Psoas muscle (tissue), 8 donors: ENCODE measurements around the gene CIB1. TPM values are rescaled to one million over a fixed set of nuclear protein-coding genes. Genes with fewer than 3 reads are reported as not detected.
A peak's percentile ranks its signal among the peaks of the same experiment; 100 is the strongest.

ENCODE experiments used
- ATAC-seq, 4 donors: fragments of 200-7000 bp; cut with Tn5 transposase; one replicate each; pipeline ENCODE4 v1.9.1; 2020; ENCODE audit warnings: moderate library complexity in 3 of 4, mild to moderate bottlenecking in 2 of 4
- DNase-seq, 2 donors: peaks; one replicate each; pipeline ENCODE4 v3.0.0-alpha.2; 2020
- H3K27ac ChIP-seq: fragments of 200-600 bp; one replicate; pipeline ENCODE4 v1.8.0; 2022
- H3K27me3 ChIP-seq, 3 donors: fragments of 200-600 bp in 1 of 3; one replicate each; pipeline versions ENCODE4 v1.6.1 to v1.8.0; 2013 to 2022; ENCODE audit warnings: low read length in 2 of 3, mild to moderate bottlenecking in 2 of 3, moderate library complexity in 1 of 3; ENCODE audit not compliant: insufficient read depth in 3 of 3
- H3K36me3 ChIP-seq, 2 donors: fragments of 200-600 bp in 1 of 2; one replicate each; pipeline versions ENCODE4 v1.6.1 to v1.8.0; 2013 to 2022; ENCODE audit warnings: low read depth in 1 of 2, mild to moderate bottlenecking in 1 of 2, moderate library complexity in 1 of 2; ENCODE audit not compliant: insufficient read depth in 1 of 2
- H3K4me1 ChIP-seq: fragments of 200-600 bp; one replicate; pipeline ENCODE4 v1.8.0; 2022
- H3K4me3 ChIP-seq: fragments of 200-600 bp; one replicate; pipeline ENCODE4 v1.8.0; 2022; ENCODE audit warnings: mild to moderate bottlenecking
- H3K9me3 ChIP-seq: fragments of 200-600 bp; one replicate; pipeline ENCODE4 v1.8.0; 2022
- WGBS, 3 donors: extraction: QIAGEN DNeasy Blood & Tissue Kit; methylation state at CpG; one replicate each; pipeline versions ENCODE4 v1.1.6 to v1.1.7; 2013; 5-methylcytosine and 5-hydroxymethylcytosine counted together
- intact Hi-C, 2 donors: fragments of 100-400 bp; cut with DNase I; formaldehyde crosslinking; loops; one replicate each; pipeline versions ENCODE4 v1.11.0 to v1.14.2; 2022
- polyA plus RNA-seq, 3 donors: library from polyadenylated mRNA; stranded (reverse); fragments of 200-250 nt; gene quantifications; one replicate each; pipeline ENCODE4 v1.2.3, GENCODE V29; 2013
- total RNA-seq, 4 donors: library from RNA; stranded (reverse); fragmentation: NEBNext Ultra II Directional in 2 of 4; extraction: Animal tissue kit (Norgen Biotek cat#: 25700) in 2 of 4; gene quantifications; one replicate each; pipeline versions ENCODE4 v1.2.1 to v1.2.4, GENCODE V29; 2021 to 2023
- TF ChIP-seq, protein P1 (sequence below): fragments of 200-600 bp; IDR thresholded peaks from one replicate; pipeline ENCODE4 v1.8.0; 2022; ENCODE audit warnings: antibody characterized with exemption
- donor health status: healthy with polysubstance abuse.
- donor health status: DM: no; HTN: no; CAD: no; lungs with moderate emphysema.
- donor health status: Bipolar disorder and iron deficiency.
- donor health status: healthy.
- donor health status: DM: yes; HTN: yes; CAD: no.
- donor health status: DM: no; HTN: no; CAD: no.
- donor health status: DM: no; HTN: no; CAD: no.
- donor health status: DM: yes; HTN: yes; CAD: no.

The CIB1 gene
- total and polyA plus RNA-seq, 7 donors: 45.7 to 154 (median 58.1) TPM

DNA sequence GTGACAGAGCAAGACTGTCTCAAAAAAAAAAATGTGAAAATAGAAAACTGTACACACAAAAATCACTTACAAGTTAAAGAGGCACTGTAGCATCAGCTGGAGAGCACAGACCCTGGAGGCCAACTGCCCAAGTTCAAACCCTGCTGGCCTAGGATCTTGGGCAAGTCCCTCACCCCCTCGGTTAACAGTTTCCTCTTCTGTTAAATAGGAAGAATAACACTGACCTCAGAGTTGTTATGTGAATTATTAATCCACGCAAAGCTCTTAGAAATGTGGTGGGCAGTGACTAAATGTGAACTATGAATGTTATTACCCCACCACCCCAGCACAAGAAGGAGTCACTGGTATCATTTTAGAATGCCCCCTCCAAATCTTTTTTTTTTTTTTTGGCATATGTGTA, 11.2 kb downstream of the CIB1 start:
- intact Hi-C loops: loop anchor here (5.0 to 10.0 kb wide), 3 partner anchors 35 to 478 kb away; no protein-coding TSS in a partner anchor

DNA sequence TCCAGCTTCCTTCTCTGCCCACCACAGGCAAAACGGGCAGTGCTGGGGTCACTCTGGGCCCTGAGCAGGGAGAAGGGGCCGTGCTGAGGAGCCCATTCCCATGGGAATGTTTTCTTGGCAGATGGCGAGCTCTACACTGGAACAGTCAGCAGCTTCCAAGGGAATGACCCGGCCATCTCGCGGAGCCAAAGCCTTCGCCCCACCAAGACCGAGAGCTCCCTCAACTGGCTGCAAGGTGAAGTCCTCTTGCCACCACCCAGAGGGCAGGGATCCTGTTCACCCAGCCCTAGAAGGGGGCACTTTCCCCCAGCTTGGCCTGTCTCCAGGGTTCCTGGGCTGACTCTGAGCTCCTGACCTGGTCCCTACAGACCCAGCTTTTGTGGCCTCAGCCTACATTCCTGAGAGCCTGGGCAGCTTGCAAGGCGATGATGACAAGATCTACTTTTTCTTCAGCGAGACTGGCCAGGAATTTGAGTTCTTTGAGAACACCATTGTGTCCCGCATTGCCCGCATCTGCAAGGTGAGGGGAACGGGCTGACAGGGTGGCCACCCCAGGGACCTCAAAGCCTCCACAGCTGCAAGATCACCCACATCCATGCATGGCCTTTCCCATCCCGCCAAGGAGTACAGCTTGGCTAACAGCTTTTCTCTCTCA, 12.4 kb downstream of the CIB1 start:
- intact Hi-C loops: loop anchor here (1.0 to 10.0 kb wide), 4 partner anchors 34 to 477 kb away; no protein-coding TSS in a partner anchor
- Histone ChIP-seq H3K4me1 (peaks cover 7% of the 10 kb centered on the region), H3K27ac (no peak overlapping the region), H3K27me3 (no peaks in the 10 kb centered on the region), H3K36me3 (peaks cover 0 to 38% of the 10 kb centered on the region in 2 donors), H3K4me3 (no peak overlapping the region), H3K9me3 (no peaks in the 10 kb centered on the region)
- ATAC-seq (peak; percentile 86 to 97 (median 91)), DNase-seq (peak; percentile 63 to 89)
- WGBS, 3 donors: 25 to 37% (median 30%) methylated on average over 13 to 14 of the region's 14 CpGs
- TF ChIP-seq, protein P1, sequence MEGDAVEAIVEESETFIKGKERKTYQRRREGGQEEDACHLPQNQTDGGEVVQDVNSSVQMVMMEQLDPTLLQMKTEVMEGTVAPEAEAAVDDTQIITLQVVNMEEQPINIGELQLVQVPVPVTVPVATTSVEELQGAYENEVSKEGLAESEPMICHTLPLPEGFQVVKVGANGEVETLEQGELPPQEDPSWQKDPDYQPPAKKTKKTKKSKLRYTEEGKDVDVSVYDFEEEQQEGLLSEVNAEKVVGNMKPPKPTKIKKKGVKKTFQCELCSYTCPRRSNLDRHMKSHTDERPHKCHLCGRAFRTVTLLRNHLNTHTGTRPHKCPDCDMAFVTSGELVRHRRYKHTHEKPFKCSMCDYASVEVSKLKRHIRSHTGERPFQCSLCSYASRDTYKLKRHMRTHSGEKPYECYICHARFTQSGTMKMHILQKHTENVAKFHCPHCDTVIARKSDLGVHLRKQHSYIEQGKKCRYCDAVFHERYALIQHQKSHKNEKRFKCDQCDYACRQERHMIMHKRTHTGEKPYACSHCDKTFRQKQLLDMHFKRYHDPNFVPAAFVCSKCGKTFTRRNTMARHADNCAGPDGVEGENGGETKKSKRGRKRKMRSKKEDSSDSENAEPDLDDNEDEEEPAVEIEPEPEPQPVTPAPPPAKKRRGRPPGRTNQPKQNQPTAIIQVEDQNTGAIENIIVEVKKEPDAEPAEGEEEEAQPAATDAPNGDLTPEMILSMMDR: peak; percentile 81

More for the DNA sequence above, 11.2 kb downstream of the CIB1 start:
- TF ChIP-seq, protein P1: no peak
- H3K4me3 ChIP-seq: no peak overlapping the region
- no peak overlapping the region for H3K27ac ChIP-seq
- ATAC-seq (no peak), DNase-seq (no peak)
- no peaks in the 10 kb centered on the region for H3K27me3 ChIP-seq
- peaks cover 7% of the 10 kb centered on the region for H3K4me1 ChIP-seq
- H3K9me3 ChIP-seq: no peaks in the 10 kb centered on the region
- 84 to 89% (median 87%) methylated on average over 2 of the region's 2 CpGs for WGBS, 3 donors
- peaks cover 0 to 47% of the 10 kb centered on the region in 2 donors for H3K36me3 ChIP-seq

DNA sequence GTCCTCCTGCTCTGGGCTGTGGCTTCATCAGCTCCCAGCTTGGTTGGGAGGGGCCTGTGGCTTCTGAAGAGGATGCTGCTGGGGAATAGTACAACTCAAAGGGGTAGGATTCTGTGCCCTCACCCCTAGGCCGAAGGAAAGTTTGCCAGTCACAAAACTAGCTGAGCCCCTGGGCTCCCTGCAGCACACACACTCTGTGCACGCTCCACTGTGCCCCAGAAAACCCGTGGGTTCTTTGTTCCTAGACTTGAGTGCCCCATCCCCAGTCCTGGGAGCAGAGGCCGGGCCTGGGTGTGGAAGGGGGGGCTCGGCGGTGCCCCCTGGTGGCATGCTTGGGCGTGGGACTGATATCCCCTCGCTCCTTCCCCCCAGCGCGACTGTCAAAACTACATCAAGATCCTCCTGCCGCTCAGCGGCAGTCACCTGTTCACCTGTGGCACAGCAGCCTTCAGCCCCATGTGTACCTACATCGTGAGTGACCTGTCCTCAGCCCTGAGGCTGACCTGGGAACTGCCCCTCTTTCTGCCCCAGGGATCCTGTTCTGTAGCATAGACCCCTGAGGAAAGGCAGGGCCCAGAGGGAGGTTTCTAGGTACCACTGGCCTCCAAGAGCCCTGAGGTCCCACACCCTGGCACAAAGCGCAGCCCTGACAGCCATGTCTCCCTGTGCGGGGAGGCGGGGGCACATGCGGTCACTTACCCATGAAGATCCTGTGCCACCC, 14.2 kb downstream of the CIB1 start:
- peaks cover 0 to 20% of the 10 kb centered on the region in 2 donors for H3K36me3 ChIP-seq
- H3K27me3 ChIP-seq: no peaks in the 10 kb centered on the region
- ATAC-seq (peak; percentile 53 to 74 (median 58)), DNase-seq (peak; percentile 53 to 73)
- no peaks in the 10 kb centered on the region for H3K9me3 ChIP-seq
- no peak overlapping the region for H3K27ac ChIP-seq
- TF ChIP-seq, protein P1: peak; percentile 56
- no peak overlapping the region for H3K4me3 ChIP-seq
- WGBS, 3 donors: 65 to 70% (median 70%) methylated on average over 17 of the region's 17 CpGs
- peaks cover 7% of the 10 kb centered on the region for H3K4me1 ChIP-seq
- intact Hi-C loops: loop anchor here (1.0 to 10.0 kb wide), 4 partner anchors 15 to 475 kb away; no protein-coding TSS in a partner anchor

DNA sequence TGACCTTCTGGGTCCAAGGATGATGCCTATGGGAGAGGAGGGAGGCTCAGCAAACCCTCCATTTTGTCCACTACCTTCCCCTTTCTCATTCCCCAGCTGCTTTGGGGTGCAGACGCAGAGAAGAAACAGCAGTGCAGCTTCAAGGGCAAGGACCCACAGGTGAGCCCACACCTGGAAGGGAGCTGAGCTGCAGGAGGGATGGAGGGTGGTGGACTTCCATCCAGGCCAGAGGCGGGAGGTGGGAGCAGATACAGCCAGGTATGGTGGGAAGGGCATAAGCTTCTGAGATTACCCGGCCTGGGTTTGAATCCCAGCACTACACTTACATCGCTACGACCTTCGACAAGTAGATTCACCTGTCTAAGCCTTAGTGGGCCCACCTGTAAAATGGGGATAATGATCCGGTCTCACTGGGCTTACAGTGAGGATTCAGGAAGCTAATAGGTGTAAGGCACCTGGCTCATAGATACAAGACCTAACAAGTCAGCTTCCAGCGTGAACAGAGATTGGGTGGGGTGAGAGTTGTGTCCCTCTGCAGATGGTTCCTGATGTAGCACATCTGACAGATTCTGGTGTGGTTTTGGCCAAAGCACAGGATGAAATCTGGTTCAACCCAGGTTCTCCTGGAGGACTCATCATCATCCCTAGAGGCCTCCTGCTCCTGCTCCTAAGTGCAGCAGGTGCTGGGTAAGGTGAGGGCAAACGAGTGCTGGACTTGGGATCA, 15.9 kb downstream of the CIB1 start:
- no peak for DNase-seq
- TF ChIP-seq, protein P1: no peak
- no peak for ATAC-seq
- peaks cover 7% of the 10 kb centered on the region for H3K4me1 ChIP-seq
- no peaks in the 10 kb centered on the region for H3K27me3 ChIP-seq
- WGBS, 3 donors: 72 to 92% (median 85%) methylated on average over 9 of the region's 9 CpGs
- H3K36me3 ChIP-seq: peaks cover 0 to 8% of the 10 kb centered on the region in 2 donors
- H3K27ac ChIP-seq: no peak overlapping the region
- H3K9me3 ChIP-seq: no peaks in the 10 kb centered on the region
- intact Hi-C loops: no loop called here
- no peak overlapping the region for H3K4me3 ChIP-seq
